GM23338 (cell line): ENCODE data around the gene CEP95. TPM values are rescaled to one million over a fixed set of nuclear protein-coding genes. Genes with fewer than 3 reads are reported as not detected.
"Not testable (repeated sequence)": the region's sequence is repeated elsewhere in the genome, so short reads cannot be mapped to it uniquely, and the experiment has no call there.

Experiments used
- ATAC-seq: fragments of 200-7000 bp; cut with Tn5 transposase; 3 replicates; pipeline ENCODE4 v1.9.1; 2020
- DNase-seq: peaks from one replicate; pipeline ENCODE4 v3.0.0-alpha.2; 2015; ENCODE audit warnings: low spot score
- H2AFZ ChIP-seq: fragments of 200-600 bp; sonication (generic); 2 replicates; pipeline ENCODE4 v1.8.0; 2016; ENCODE audit warnings: antibody characterized with exemption, mild to moderate bottlenecking, moderate library complexity
- H3F3A ChIP-seq: fragments of 200-600 bp; sonication (generic); replicated peaks from 2 replicates; pipeline ENCODE4 v1.8.0; 2017; ENCODE audit warnings: antibody characterized with exemption, mixed run types, low read depth
- H3K27ac ChIP-seq: fragments of 200-600 bp; sonication (generic); 2 replicates; pipeline ENCODE4 v1.6.1; 2016; ENCODE audit warnings: low read depth
- H3K27me3 ChIP-seq: fragments of 200-600 bp; sonication (generic); 2 replicates; pipeline ENCODE4 v1.8.0; 2016; ENCODE audit warnings: mild to moderate bottlenecking, mixed run types, moderate library complexity; ENCODE audit not compliant: insufficient read depth
- H3K36me3 ChIP-seq: fragments of 200-600 bp; sonication (generic); 2 replicates; pipeline ENCODE4 v1.8.0; 2016; ENCODE audit warnings: mild to moderate bottlenecking; ENCODE audit not compliant: insufficient read depth
- H3K4me1 ChIP-seq: fragments of 200-600 bp; sonication (generic); 2 replicates; pipeline ENCODE4 v1.8.0; 2016; ENCODE audit warnings: mild to moderate bottlenecking, moderate library complexity; ENCODE audit not compliant: insufficient read depth
- H3K4me2 ChIP-seq: fragments of 200-600 bp; sonication (generic); 2 replicates; pipeline ENCODE4 v1.7.1; 2017; ENCODE audit warnings: mixed run types
- H3K4me3 ChIP-seq: fragments of 200-600 bp; sonication (generic); 2 replicates; pipeline ENCODE4 v1.6.1; 2016; ENCODE audit warnings: mixed run types
- H3K79me2 ChIP-seq: fragments of 200-600 bp; sonication (generic); replicated peaks from 2 replicates; pipeline ENCODE4 v1.8.0; 2017; ENCODE audit warnings: mild to moderate bottlenecking; ENCODE audit not compliant: insufficient read depth
- H3K9me2 ChIP-seq: fragments of 200-600 bp; sonication (generic); 2 replicates; pipeline ENCODE4 v1.8.0; 2017; ENCODE audit not compliant: insufficient read depth
- H4K20me1 ChIP-seq: fragments of 200-600 bp; sonication (generic); replicated peaks from 2 replicates; pipeline ENCODE4 v1.8.0; 2017; ENCODE audit warnings: mild to moderate bottlenecking; ENCODE audit not compliant: insufficient read depth
- H3K27ac Mint-ChIP-seq: 2 replicates; pipeline ENCODE4 v1.8.0; 2020; ENCODE audit warnings: inconsistent platforms, mild to moderate bottlenecking, moderate library complexity, mixed read lengths
- H3K27me3 Mint-ChIP-seq: 3 replicates; pipeline ENCODE4 v1.8.0; 2022; ENCODE audit warnings: low read depth, mild to moderate bottlenecking, moderate library complexity, mixed read lengths, inconsistent platforms; ENCODE audit not compliant: insufficient read depth, poor library complexity
- H3K36me3 Mint-ChIP-seq: 3 replicates; pipeline ENCODE4 v1.8.0; 2021; ENCODE audit warnings: low read depth, mild to moderate bottlenecking, inconsistent platforms, moderate library complexity, mixed read lengths
- H3K4me1 Mint-ChIP-seq: 3 replicates; pipeline ENCODE4 v1.8.0; 2020; ENCODE audit warnings: mild to moderate bottlenecking, inconsistent platforms, mixed read lengths
- H3K4me3 Mint-ChIP-seq: 3 replicates; pipeline ENCODE4 v1.8.0; 2021; ENCODE audit warnings: moderate library complexity, mild to moderate bottlenecking, inconsistent platforms, mixed read lengths
- H3K9me3 Mint-ChIP-seq: 3 replicates; pipeline ENCODE4 v1.8.0; 2020; ENCODE audit warnings: moderate library complexity, mild to moderate bottlenecking, inconsistent platforms, mixed read lengths
- CTCF ChIP-seq, 2 experiments: fragments of 200-600 bp in 1 of 2; sonication (generic) in 1 of 2; conservative IDR thresholded peaks; 2 replicates each; pipeline versions ENCODE4 v1.5.1 to v1.6.1; 2016 to 2017; ENCODE audit warnings: antibody characterized with exemption in 2 of 2, low read depth in 2 of 2, mild to moderate bottlenecking in 2 of 2, moderate library complexity in 1 of 2
- ETS1 ChIP-seq: IDR thresholded peaks from 2 replicates; pipeline ENCODE4 v1.6.1; 2016; ENCODE audit warnings: antibody characterized with exemption
- JUNB ChIP-seq: IDR thresholded peaks from one replicate; pipeline ENCODE4 v1.6.1; 2016; ENCODE audit warnings: antibody characterized with exemption; ENCODE audit not compliant: unreplicated experiment
- NANOG ChIP-seq: IDR thresholded peaks from 2 replicates; pipeline ENCODE4 v1.6.1; 2016; ENCODE audit warnings: antibody characterized with exemption, borderline replicate concordance
- POLR2AphosphoS5 ChIP-seq: IDR thresholded peaks from 2 replicates; pipeline ENCODE4 v1.6.1; 2016; ENCODE audit warnings: antibody characterized with exemption, low read depth
- REST ChIP-seq: IDR thresholded peaks from one replicate; pipeline ENCODE4 v1.6.1; 2018; ENCODE audit warnings: antibody characterized with exemption; ENCODE audit not compliant: unreplicated experiment
- STAT1 ChIP-seq: IDR thresholded peaks from one replicate; pipeline ENCODE4 v1.6.1; 2016; ENCODE audit warnings: antibody characterized with exemption; ENCODE audit not compliant: unreplicated experiment
- ZNF114 ChIP-seq: fragments of 250-450 bp; sonication (Bioruptor Pico); IDR thresholded peaks from 2 replicates; pipeline ENCODE4 v1.5.0; 2020; ENCODE audit warnings: mild to moderate bottlenecking, moderate library complexity
- polyA plus RNA-seq: library from polyadenylated mRNA; unstranded; fragments of >200 nt; fragmentation: Nextera tagmentation; extraction: Ambion mirVana; gene quantifications from 2 replicates; pipeline ENCODE4 v1.2.1, GENCODE V29; 2016
- total RNA-seq: library from RNA; depleted of rRNA; stranded (reverse); fragments of >200 nt; shearing (Covaris generic); gene quantifications from 2 replicates; pipeline ENCODE4 v1.2.3, GENCODE V29; 2014

The CEP95 gene
- total and polyA plus RNA-seq, 2 experiments from 2014 or later, result 41.1 to 45.4 TPM

- TF ChIP-seq STAT1 (no peak), JUNB (no peak), ETS1 (no peak), CTCF (conservative IDR thresholded peaks at IDR 0.05; ENCODE audit: low read depth in 2 of 2) (peak in 1 of 2 experiments; percentile 10; a peak in 1 of 4 replicates), POLR2AphosphoS5 (no peak), ZNF114 (CRISPR knock-in tag) (no peak), REST (no peak), NANOG (no peak)
- no peaks in the 10 kb centered on the region for H3K27me3 ChIP-seq
- H3K4me3 ChIP-seq, result no peak overlapping the region
- peaks cover 12% of the 10 kb centered on the region for H3K4me1 ChIP-seq
- no peak for ATAC-seq
- H3K79me2 ChIP-seq, result no peaks in the 10 kb centered on the region
- peaks cover 24% of the 10 kb centered on the region for H3K4me1 Mint-ChIP-seq
- H3K36me3 ChIP-seq, result no peaks in the 10 kb centered on the region
- H3F3A ChIP-seq, result no peaks in the 10 kb centered on the region
- peaks cover 5% of the 10 kb centered on the region for H3K27me3 Mint-ChIP-seq
- H3K27ac ChIP-seq, result no peak overlapping the region
- H3K4me2 ChIP-seq, result no peak overlapping the region
- H3K9me3 Mint-ChIP-seq, result no peaks in the 10 kb centered on the region; the same call in 2 of the 3 replicates
- peak; percentile 35 for DNase-seq
- H3K36me3 Mint-ChIP-seq, result no peaks in the 10 kb centered on the region
- H3K27ac Mint-ChIP-seq, result no peak overlapping the region
- H3K9me2 ChIP-seq, result no peaks in the 10 kb centered on the region
- no peak overlapping the region for H3K4me3 Mint-ChIP-seq
- no peaks in the 10 kb centered on the region for H4K20me1 ChIP-seq
- peak overlapping the region; percentile 85 for H2AFZ ChIP-seq
Observed at GRCh38 chr17:64466019-64466735, 40.6 kb upstream of the CEP95 start.

GRCh38 chr17:64466834-64467233 lies 39.9 kb upstream of the CEP95 start:
- H3K4me1 Mint-ChIP-seq, result peaks cover 27% of the 10 kb centered on the region
- H3K4me3 Mint-ChIP-seq, H3K9me3 Mint-ChIP-seq, H3K79me2 ChIP-seq, H3K4me3 ChIP-seq, DNase-seq, H4K20me1 ChIP-seq, H3K4me2 ChIP-seq, H3K27me3 ChIP-seq, H3K27ac ChIP-seq, H3F3A ChIP-seq, H3K36me3 ChIP-seq, H3K27ac Mint-ChIP-seq, H3K27me3 Mint-ChIP-seq, ATAC-seq, H3K36me3 Mint-ChIP-seq, H3K9me2 ChIP-seq: not testable (repeated sequence)
- Histone ChIP-seq H3K4me1 (peaks cover 12% of the 10 kb centered on the region), H2AFZ (peak overlapping the region; percentile 85)
